H1 (cell line): Measurements from ENCODE around the gene CHD5.

Experiments
- CEBPB ChIP-seq: IDR thresholded peaks from 2 replicates; pipeline ENCODE4 v1.6.1; 2012; ENCODE audit warnings: low read depth, low read length
- CHD1 ChIP-seq: IDR thresholded peaks from 2 replicates; pipeline ENCODE4 v1.6.1; 2012; ENCODE audit warnings: low read depth, low read length, improper control_type of control experiment
- CTCF ChIP-seq, 3 experiments: IDR thresholded peaks; 1 replicate in 2 of 3; 2 replicates in 1 of 3; pipeline versions ENCODE4 v1.5.1 to v1.6.1; 2011; ENCODE audit warnings: low read length in 3 of 3, mild to moderate bottlenecking in 3 of 3, inconsistent platforms in 2 of 3, low read depth in 1 of 3, moderate library complexity in 1 of 3; ENCODE audit not compliant: insufficient read depth in 1 of 3; ENCODE audit errors: control extremely low read depth in 1 of 3
- E2F6 ChIP-seq: IDR thresholded peaks from 2 replicates; pipeline ENCODE4 v1.6.1; 2012; ENCODE audit warnings: inconsistent platforms
- EP300 ChIP-seq, 2 experiments: IDR thresholded peaks; 1 replicate in 1 of 2; 2 replicates in 1 of 2; pipeline ENCODE4 v1.6.1; 2011 to 2012; ENCODE audit warnings: low read depth in 2 of 2, low read length in 2 of 2, mild to moderate bottlenecking in 2 of 2, borderline replicate concordance in 1 of 2, inconsistent platforms in 1 of 2, moderate library complexity in 1 of 2
- EZH2 ChIP-seq: fragments of 200-600 bp; sonication (generic); IDR thresholded peaks from 2 replicates; pipeline ENCODE4 v1.7.1; 2012; ENCODE audit warnings: low read depth, mild to moderate bottlenecking, moderate library complexity, low read length, inconsistent platforms; ENCODE audit not compliant: severe bottlenecking
- HDAC6 ChIP-seq: IDR thresholded peaks from one replicate; pipeline ENCODE4 v1.7.1; 2012; ENCODE audit warnings: low read depth, mild to moderate bottlenecking, inconsistent platforms, low read length, moderate library complexity
- JUND ChIP-seq: IDR thresholded peaks from 2 replicates; pipeline ENCODE4 v1.6.1; 2011; ENCODE audit warnings: mild to moderate bottlenecking, improper control_type of control experiment, low read length
- KDM4A ChIP-seq: IDR thresholded peaks from one replicate; pipeline ENCODE4 v1.7.1; 2012; ENCODE audit warnings: low read depth, mild to moderate bottlenecking, moderate library complexity, low read length, inconsistent platforms; ENCODE audit not compliant: severe bottlenecking
- POLR2A ChIP-seq, 2 experiments: IDR thresholded peaks; 1 replicate in 1 of 2; 2 replicates in 1 of 2; pipeline ENCODE4 v1.6.1; 2011; ENCODE audit warnings: low read depth in 2 of 2, low read length in 2 of 2, mild to moderate bottlenecking in 2 of 2; ENCODE audit errors: control extremely low read depth in 1 of 2
- RAD21 ChIP-seq, 2 experiments: IDR thresholded peaks in 1 of 2; conservative IDR thresholded peaks in 1 of 2; 2 replicates each; pipeline ENCODE4 v1.6.1; 2011; ENCODE audit warnings: low read depth in 2 of 2, low read length in 2 of 2, improper control_type of control experiment in 1 of 2, inconsistent platforms in 1 of 2, mild to moderate bottlenecking in 1 of 2, moderate library complexity in 1 of 2
- TAF7 ChIP-seq: optimal IDR thresholded peaks from 2 replicates; pipeline ENCODE3; 2011; ENCODE audit warnings: low read depth, mild to moderate bottlenecking, inconsistent platforms, low read length, moderate library complexity, borderline replicate concordance
- USF2 ChIP-seq: IDR thresholded peaks from 2 replicates; pipeline ENCODE4 v1.6.1; 2011; ENCODE audit warnings: low read length, improper control_type of control experiment
- ZNF274 ChIP-seq: IDR thresholded peaks from 2 replicates; pipeline ENCODE4 v1.7.0; 2012; ENCODE audit warnings: low read length, borderline replicate concordance; ENCODE audit errors: extremely low read depth

GRCh38 chr1:6083801-6084446, 96.2 kb downstream of the CHD5 start:
- TF ChIP-seq EP300 (IDR thresholded peaks at IDR 0.05; ENCODE audit: borderline replicate concordance in 1 of 2, low read depth in 2 of 2, low read length in 2 of 2) = no peak
- TF ChIP-seq POLR2A (IDR thresholded peaks at IDR 0.05; ENCODE audit: control extremely low read depth in 1 of 2, low read depth in 2 of 2, low read length in 2 of 2) = no peak
- TF ChIP-seq CTCF (IDR thresholded peaks at IDR 0.05; ENCODE audit: control extremely low read depth in 1 of 3, insufficient read depth in 1 of 3, low read depth in 1 of 3, low read length in 3 of 3) = no peak
- TF ChIP-seq JUND = no peak
- no peak for TF ChIP-seq CEBPB
- TF ChIP-seq KDM4A = no peak
- no peak for TF ChIP-seq EZH2
- no peak for TF ChIP-seq CHD1
- TF ChIP-seq HDAC6 = no peak
- no peak for TF ChIP-seq USF2
- no peak for TF ChIP-seq E2F6
- no peak for TF ChIP-seq ZNF274
- no peak for TF ChIP-seq RAD21 (IDR thresholded peaks at IDR 0.05 in 1 of 2, conservative IDR thresholded peaks at IDR 0.05 in 1 of 2; ENCODE audit: low read depth in 2 of 2, low read length in 2 of 2)
- no peak for TF ChIP-seq TAF7
